Bronchial epithelial cell (primary cell): ENCODE data around the gene CCN6. TPM values are rescaled to one million over a fixed set of nuclear protein-coding genes. Genes with fewer than 3 reads are reported as not detected.

Experiments used
- DNase-seq: peaks from one replicate; pipeline ENCODE4 v3.0.0-alpha.2; 2010; ENCODE audit warnings: low read depth
- FAIRE-seq: peaks from 2 replicates; lab custom pipeline; 2011; peaks lifted over from hg19 to GRCh38; lab: Jason Lieb, UNC
- H3K27me3 ChIP-seq: 2 replicates; pipeline ENCODE4 v1.5.1; 2011; ENCODE audit warnings: low read length; ENCODE audit not compliant: control insufficient read depth, insufficient read depth
- H3K36me3 ChIP-seq: 2 replicates; pipeline ENCODE4 v1.5.1; 2011; ENCODE audit warnings: low read length; ENCODE audit not compliant: control insufficient read depth, insufficient read depth
- H3K4me3 ChIP-seq: 2 replicates; pipeline ENCODE4 v1.5.1; 2011; ENCODE audit warnings: mild to moderate bottlenecking, low read depth, low read length, control low read depth
- CTCF ChIP-seq: IDR thresholded peaks from 2 replicates; pipeline ENCODE4 v1.5.1; 2011; ENCODE audit warnings: mild to moderate bottlenecking, moderate library complexity, low read length, control low read depth, inconsistent platforms; ENCODE audit not compliant: insufficient read depth, severe bottlenecking
- total RNA-seq: library from RNA; depleted of rRNA; stranded (reverse); fragments of >200 nt; gene quantifications from 2 replicates; pipeline ENCODE4 v1.2.1, GENCODE V29; 2014

Gene CCN6
- total RNA-seq, 1 donor from 2014 or later, result not detected

DNA sequence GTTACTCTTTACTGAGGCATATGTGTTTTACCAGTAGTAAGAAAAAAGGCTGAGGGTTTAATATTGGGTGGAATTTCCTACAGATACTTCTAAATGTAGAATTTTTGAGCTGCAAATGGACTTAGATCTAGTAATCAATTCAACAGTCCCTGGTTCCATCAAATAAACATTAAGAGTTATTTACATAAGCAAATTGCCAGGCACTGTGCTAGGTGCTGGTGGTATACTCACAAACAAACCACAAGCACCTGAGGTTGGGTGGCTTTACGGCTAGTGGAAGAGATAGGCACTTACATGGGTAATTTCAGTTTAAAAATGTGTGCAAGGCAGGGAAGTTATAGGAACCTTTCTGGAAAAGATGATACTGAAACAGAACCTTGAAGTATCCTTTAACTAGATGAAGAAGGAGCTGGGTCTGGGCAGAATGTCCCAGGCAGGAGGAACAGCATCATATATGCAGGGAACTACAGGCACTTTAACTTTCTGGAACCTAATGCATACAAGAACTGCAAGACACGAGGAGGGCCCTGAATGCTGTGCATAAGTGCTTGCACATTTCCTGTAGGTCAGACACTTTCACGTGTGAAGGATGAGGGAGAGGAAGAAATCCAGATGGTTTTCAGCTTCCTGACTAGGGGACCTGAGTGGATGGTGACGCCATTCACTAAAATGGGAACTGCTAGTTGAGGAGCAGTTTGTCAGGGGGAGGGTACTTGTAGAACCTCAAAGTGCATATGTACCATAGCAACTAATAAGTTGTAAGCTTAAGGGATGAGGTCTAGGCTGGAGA lies 4.5 kb downstream of the CCN6 start:
- DNase-seq (no peak), FAIRE-seq (no peak)
- H3K4me3 ChIP-seq, result no peak overlapping the region
- no peak for TF ChIP-seq CTCF
- peaks cover 2% of the 10 kb centered on the region for H3K27me3 ChIP-seq
- H3K36me3 ChIP-seq, result no peaks in the 10 kb centered on the region

DNA sequence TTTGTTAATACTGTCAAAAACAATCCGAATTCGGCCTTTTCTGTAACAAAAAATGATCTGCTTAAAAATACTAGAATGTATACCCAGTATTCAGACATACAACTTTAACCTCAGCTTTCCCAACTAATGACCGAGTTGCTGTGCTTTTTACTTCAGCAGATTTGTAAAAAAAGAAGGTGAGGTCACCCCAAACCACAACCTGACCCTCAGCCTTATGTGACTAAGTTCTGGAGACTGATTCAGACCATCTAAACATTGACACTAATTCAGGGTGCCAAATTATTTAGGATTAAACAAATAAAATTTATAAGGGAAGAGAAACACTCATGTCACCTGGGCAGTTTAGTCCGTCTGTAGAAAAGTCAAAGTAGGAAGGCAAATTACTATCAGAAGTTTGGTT lies 7.7 kb downstream of the CCN6 start:
- peaks cover 2% of the 10 kb centered on the region for H3K27me3 ChIP-seq
- no peaks in the 10 kb centered on the region for H3K36me3 ChIP-seq
- H3K4me3 ChIP-seq, result no peak overlapping the region
- DNase-seq (peak; percentile 24), FAIRE-seq (no peak)
- no peak for TF ChIP-seq CTCF

- FAIRE-seq, result no peak
- DNase-seq, result no peak
- no peaks in the 10 kb centered on the region for H3K36me3 ChIP-seq
- H3K4me3 ChIP-seq, result no peak overlapping the region
- TF ChIP-seq CTCF, result no peak
- peaks cover 2% of the 10 kb centered on the region for H3K27me3 ChIP-seq
Observed at GRCh38 chr6:112062966-112063365, 9.1 kb downstream of the CCN6 start.

- Histone ChIP-seq H3K4me3 (no peak overlapping the region), H3K36me3 (no peaks in the 10 kb centered on the region), H3K27me3 (no peaks in the 10 kb centered on the region)
- no peak for DNase-seq
- FAIRE-seq, result no peak
- no peak for TF ChIP-seq CTCF
Observed at GRCh38 chr6:112065426-112065986, 11.6 kb downstream of the CCN6 start.

- DNase-seq (no peak), FAIRE-seq (no peak)
- H3K4me3 ChIP-seq, result no peak overlapping the region
- H3K36me3 ChIP-seq, result no peaks in the 10 kb centered on the region
- H3K27me3 ChIP-seq, result no peaks in the 10 kb centered on the region
- TF ChIP-seq CTCF, result no peak
Observed at GRCh38 chr6:112066606-112067005, 12.7 kb downstream of the CCN6 start.

DNA sequence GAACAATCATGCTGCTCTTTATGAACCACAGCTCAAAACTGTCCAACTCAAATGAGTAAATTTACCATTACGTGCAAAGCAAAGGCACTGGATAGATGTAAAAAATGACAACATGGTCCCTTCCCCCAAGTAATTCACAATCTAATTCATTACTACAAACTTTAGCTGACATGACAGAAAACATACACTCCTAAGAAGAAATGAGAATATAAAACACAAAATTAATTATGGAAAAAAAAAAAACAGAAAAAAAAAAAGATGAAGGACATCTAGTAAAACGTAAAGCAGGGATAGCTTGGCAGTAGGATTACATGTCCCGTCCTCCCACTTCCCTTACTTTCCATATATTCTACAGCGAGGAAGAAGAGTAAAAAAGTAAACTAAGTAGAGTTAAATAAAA lies 27.7 kb downstream of the CCN6 start:
- H3K4me3 ChIP-seq, result no peak overlapping the region
- DNase-seq, result no peak
- FAIRE-seq, result no peak
- TF ChIP-seq CTCF, result no peak
- H3K36me3 ChIP-seq, result peaks cover 3% of the 10 kb centered on the region
- H3K27me3 ChIP-seq, result no peaks in the 10 kb centered on the region
